ENCODE results near the gene KRTAP5-3. TPM values are rescaled to one million over a fixed set of nuclear protein-coding genes. Genes with fewer than 3 reads are reported as not detected.

Gene KRTAP5-3
- total and polyA plus RNA-seq, 2 experiments from 2014 or later, result not detected

DNA sequence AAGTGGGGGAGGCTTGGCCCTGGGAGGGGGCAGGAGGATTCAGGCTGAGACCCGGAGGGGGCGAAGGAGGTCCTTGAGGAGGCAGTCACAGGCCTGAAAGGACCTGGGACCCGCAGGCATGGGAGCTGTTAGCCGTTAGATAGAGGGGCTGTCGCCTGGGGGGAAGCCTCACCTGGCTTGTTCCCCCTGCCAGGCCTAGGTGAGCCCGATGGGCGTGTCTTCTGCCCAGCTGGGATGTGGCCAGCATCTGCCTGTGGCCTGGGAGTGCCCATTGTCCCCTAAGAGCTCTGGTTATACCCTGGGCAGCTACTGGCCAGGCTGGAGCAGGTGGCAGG is 34.4 kb downstream of the KRTAP5-3 start:
- H3K36me3 ChIP-seq (replicated peaks; ENCODE audit: insufficient read depth, low read depth), result no peaks in the 10 kb centered on the region
- H4K20me1 ChIP-seq (ENCODE audit: insufficient read depth, poor library complexity, severe bottlenecking), result peaks cover 18% of the 10 kb centered on the region
- H3K4me3 ChIP-seq, result peak overlapping the region; percentile 61
- no peak for TF ChIP-seq EZH2phosphoT487 (IDR thresholded peaks at IDR 0.05; ENCODE audit: low read depth, severe bottlenecking, unreplicated experiment)
- TF ChIP-seq, protein P1, sequence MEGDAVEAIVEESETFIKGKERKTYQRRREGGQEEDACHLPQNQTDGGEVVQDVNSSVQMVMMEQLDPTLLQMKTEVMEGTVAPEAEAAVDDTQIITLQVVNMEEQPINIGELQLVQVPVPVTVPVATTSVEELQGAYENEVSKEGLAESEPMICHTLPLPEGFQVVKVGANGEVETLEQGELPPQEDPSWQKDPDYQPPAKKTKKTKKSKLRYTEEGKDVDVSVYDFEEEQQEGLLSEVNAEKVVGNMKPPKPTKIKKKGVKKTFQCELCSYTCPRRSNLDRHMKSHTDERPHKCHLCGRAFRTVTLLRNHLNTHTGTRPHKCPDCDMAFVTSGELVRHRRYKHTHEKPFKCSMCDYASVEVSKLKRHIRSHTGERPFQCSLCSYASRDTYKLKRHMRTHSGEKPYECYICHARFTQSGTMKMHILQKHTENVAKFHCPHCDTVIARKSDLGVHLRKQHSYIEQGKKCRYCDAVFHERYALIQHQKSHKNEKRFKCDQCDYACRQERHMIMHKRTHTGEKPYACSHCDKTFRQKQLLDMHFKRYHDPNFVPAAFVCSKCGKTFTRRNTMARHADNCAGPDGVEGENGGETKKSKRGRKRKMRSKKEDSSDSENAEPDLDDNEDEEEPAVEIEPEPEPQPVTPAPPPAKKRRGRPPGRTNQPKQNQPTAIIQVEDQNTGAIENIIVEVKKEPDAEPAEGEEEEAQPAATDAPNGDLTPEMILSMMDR (IDR thresholded peaks at IDR 0.05; ENCODE audit: poor library complexity), result no peak
- no peak for TF ChIP-seq EZH2 (IDR thresholded peaks at IDR 0.05; ENCODE audit: borderline replicate concordance)
- peaks cover 17% of the 10 kb centered on the region for H3K4me1 ChIP-seq (ENCODE audit: insufficient read depth)
- no peaks in the 10 kb centered on the region for H3K9me2 ChIP-seq (replicated peaks; ENCODE audit: insufficient read depth)
- 4% methylated on average over 7 of the region's 7 CpGs for WGBS (ENCODE audit: low lambda C conversion rate, missing lambda C conversion rate)
- H3K27me3 ChIP-seq, result peaks cover 20% of the 10 kb centered on the region
- H3K4me2 ChIP-seq, result peak overlapping the region; percentile 98
- H3K79me2 ChIP-seq, result peaks cover 20% of the 10 kb centered on the region
- H2AFZ ChIP-seq, result peak overlapping the region; percentile 45
- DNase-seq (ENCODE audit: low spot score), result no peak
- H3K27ac ChIP-seq, result peak overlapping the region; percentile 85
- no peaks in the 10 kb centered on the region for H3K9me3 ChIP-seq (ENCODE audit: low read depth)

DNA sequence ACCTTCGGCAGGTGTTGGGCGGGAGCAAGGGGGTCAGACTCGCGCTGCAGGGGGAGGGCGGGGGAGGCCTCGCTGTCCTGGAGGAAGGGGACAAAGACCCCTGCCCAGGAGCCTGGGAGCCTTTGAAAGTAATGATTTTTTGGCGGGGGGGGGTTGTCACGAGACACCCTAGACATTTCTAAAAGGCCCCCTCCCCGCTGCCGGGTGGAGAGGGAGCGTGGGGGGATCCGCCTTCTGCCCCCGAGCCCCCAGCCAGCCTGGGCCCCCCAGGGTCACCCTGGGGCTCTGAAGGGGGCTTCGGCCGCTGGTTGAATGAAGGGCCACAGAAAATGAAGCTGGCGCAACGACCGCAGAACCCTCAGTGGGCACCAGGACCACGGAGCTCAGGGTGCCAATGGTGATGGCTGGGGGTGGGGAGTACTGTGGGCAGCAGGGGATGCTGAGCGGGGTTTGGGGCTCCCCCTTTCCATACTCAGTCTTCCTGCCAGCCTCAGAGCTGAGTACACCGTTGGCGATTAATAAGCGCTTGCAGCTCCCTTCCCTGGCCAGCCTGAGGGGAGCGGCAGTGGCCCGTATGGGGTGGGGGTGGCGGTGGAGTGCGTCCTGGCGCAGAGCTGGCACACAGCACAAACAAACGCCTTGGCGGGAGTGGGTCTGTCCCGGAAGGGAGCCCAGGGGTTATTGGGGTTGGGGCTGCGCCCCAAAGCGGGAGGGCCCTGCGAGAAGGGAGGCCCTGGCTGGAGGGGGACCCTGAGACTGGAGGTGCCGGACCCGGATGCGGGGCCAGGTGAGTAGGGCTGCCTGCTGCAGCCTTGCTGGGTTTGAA is 35.0 kb downstream of the KRTAP5-3 start:
- peaks cover 20% of the 10 kb centered on the region for H3K79me2 ChIP-seq
- no peak for DNase-seq (ENCODE audit: low spot score)
- H3K4me1 ChIP-seq (ENCODE audit: insufficient read depth), result peaks cover 17% of the 10 kb centered on the region
- peaks cover 24% of the 10 kb centered on the region for H4K20me1 ChIP-seq (ENCODE audit: insufficient read depth, poor library complexity, severe bottlenecking)
- H3K27me3 ChIP-seq, result peaks cover 20% of the 10 kb centered on the region
- no peaks in the 10 kb centered on the region for H3K36me3 ChIP-seq (replicated peaks; ENCODE audit: insufficient read depth, low read depth)
- peak overlapping the region; percentile 85 for H3K27ac ChIP-seq
- H3K4me2 ChIP-seq, result peak overlapping the region; percentile 98
- WGBS (ENCODE audit: low lambda C conversion rate, missing lambda C conversion rate), result 16% methylated on average over 32 of the region's 37 CpGs
- H3K9me2 ChIP-seq (replicated peaks; ENCODE audit: insufficient read depth), result no peaks in the 10 kb centered on the region
- H3K4me3 ChIP-seq, result peak overlapping the region; percentile 92
- TF ChIP-seq, protein P1 (IDR thresholded peaks at IDR 0.05; ENCODE audit: poor library complexity), result no peak
- TF ChIP-seq EZH2phosphoT487 (IDR thresholded peaks at IDR 0.05; ENCODE audit: low read depth, severe bottlenecking, unreplicated experiment) (no peak), EZH2 (IDR thresholded peaks at IDR 0.05; ENCODE audit: borderline replicate concordance) (peak; percentile 58)
- H2AFZ ChIP-seq, result no peak overlapping the region
- no peaks in the 10 kb centered on the region for H3K9me3 ChIP-seq (ENCODE audit: low read depth)

DNA sequence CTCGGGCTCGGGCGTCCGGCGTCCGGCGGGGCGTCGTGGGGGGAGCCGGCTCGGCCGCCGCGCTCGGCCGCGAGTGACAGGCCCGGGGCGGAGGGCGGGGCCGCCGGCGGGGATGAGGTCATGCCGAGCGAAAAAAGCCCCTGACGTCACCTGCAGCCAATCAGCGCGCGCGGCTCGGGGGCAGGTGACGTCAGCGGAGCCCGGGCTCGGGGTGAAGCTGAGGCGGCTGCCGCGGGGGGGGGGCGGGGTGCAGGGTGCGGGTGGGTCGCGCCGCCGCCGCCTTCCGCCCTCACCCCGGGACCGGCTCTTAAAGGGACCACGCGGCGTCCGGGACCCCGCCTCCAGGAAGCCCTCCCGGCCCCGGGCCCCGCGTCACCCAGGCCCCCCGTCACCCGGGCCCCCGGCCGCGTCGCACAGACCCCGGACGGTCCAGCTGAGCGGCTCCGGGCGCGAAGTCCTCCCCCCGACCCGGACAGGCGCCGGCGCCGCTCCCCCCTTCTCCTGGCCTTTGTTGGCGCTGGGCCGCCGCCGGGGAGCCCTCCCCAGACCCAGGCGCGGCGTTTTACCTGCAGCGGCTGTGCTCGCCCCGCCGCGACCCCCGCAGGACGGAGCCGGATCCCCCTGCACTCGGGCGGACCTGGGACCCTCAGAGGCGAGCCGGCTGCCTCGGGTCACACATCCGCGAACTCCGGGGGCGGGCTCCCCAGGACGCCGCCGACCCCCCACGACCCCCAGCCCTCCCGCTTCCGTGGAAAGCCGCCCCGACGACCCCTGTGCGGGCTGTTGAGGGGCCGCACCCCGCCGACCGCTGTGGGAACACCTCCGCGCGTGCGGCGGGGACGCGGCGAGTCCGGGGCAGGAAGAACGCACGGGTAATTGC is 35.8 kb downstream of the KRTAP5-3 start, which contains the start of gene DUSP8:
TSS of gene DUSP8 (minus strand) at position 75 of the 880 bp plus-strand sequence. CDS start 6,445 bp downstream, outside the sequence.
- H3K4me1 ChIP-seq (ENCODE audit: insufficient read depth), result peaks cover 17% of the 10 kb centered on the region
- peaks cover 20% of the 10 kb centered on the region for H3K79me2 ChIP-seq
- no peaks in the 10 kb centered on the region for H3K36me3 ChIP-seq (replicated peaks; ENCODE audit: insufficient read depth, low read depth)
- TF ChIP-seq EZH2 (IDR thresholded peaks at IDR 0.05; ENCODE audit: borderline replicate concordance), result peak; percentile 79
- TF ChIP-seq, protein P1 (IDR thresholded peaks at IDR 0.05; ENCODE audit: poor library complexity), result no peak
- no peaks in the 10 kb centered on the region for H3K9me3 ChIP-seq (ENCODE audit: low read depth)
- H4K20me1 ChIP-seq (ENCODE audit: insufficient read depth, poor library complexity, severe bottlenecking), result peaks cover 32% of the 10 kb centered on the region
- peak within 1 kb of the TSS; percentile 85 for H3K27ac ChIP-seq
- peaks cover 20% of the 10 kb centered on the region for H3K27me3 ChIP-seq
- H3K9me2 ChIP-seq (replicated peaks; ENCODE audit: insufficient read depth), result no peaks in the 10 kb centered on the region
- WGBS (ENCODE audit: low lambda C conversion rate, missing lambda C conversion rate), result 1% methylated on average over 27 of the region's 124 CpGs
- peak; percentile 97 for DNase-seq (ENCODE audit: low spot score)
- H3K4me3 ChIP-seq, result peak within 1 kb of the TSS; percentile 92
- peak within 1 kb of the TSS; percentile 98 for H3K4me2 ChIP-seq
- H2AFZ ChIP-seq, result peak within 1 kb of the TSS; percentile 81

All from hepatocyte (in vitro differentiated cells).